Astrocyte (in vitro differentiated cells and primary cell): ENCODE measurements around the gene MYLIP. TPM values are rescaled to one million over a fixed set of nuclear protein-coding genes. Genes with fewer than 3 reads are reported as not detected.

Experiments
- DNase-seq: peaks from one replicate; pipeline ENCODE4 v3.0.0-alpha.2; 2010; ENCODE audit warnings: low read depth
- FAIRE-seq: peaks from 2 replicates; lab custom pipeline; 2011; peaks lifted over from hg19 to GRCh38; lab: Jason Lieb, UNC
- H2AFZ ChIP-seq: 2 replicates; pipeline ENCODE4 v1.6.0; 2012; ENCODE audit warnings: low read depth, low read length, inconsistent platforms
- H3K27ac ChIP-seq: 2 replicates; pipeline ENCODE4 v1.5.1; 2011; ENCODE audit warnings: low read depth, low read length, inconsistent platforms
- H3K27me3 ChIP-seq: 2 replicates; pipeline ENCODE4 v1.6.0; 2011; ENCODE audit warnings: low read length, inconsistent platforms; ENCODE audit not compliant: insufficient read depth
- H3K36me3 ChIP-seq: 2 replicates; pipeline ENCODE4 v1.5.1; 2011; ENCODE audit warnings: low read length, inconsistent platforms; ENCODE audit not compliant: insufficient read depth
- H3K4me1 ChIP-seq: 2 replicates; pipeline ENCODE4 v1.5.1; 2011; ENCODE audit warnings: low read length, inconsistent platforms; ENCODE audit not compliant: insufficient read depth
- H3K4me2 ChIP-seq: 2 replicates; pipeline ENCODE4 v1.6.0; 2012; ENCODE audit warnings: low read length, inconsistent platforms
- H3K4me3 ChIP-seq: 2 replicates; pipeline ENCODE4 v1.5.1; 2011; ENCODE audit warnings: low read depth, mild to moderate bottlenecking, low read length, inconsistent platforms; ENCODE audit not compliant: insufficient read depth
- H3K79me2 ChIP-seq: 2 replicates; pipeline ENCODE4 v1.6.0; 2012; ENCODE audit warnings: mild to moderate bottlenecking, low read length, inconsistent platforms; ENCODE audit not compliant: insufficient read depth
- H3K9ac ChIP-seq: 2 replicates; pipeline ENCODE4 v1.6.0; 2012; ENCODE audit warnings: mild to moderate bottlenecking, low read length, inconsistent platforms
- H3K9me3 ChIP-seq: 2 replicates; pipeline ENCODE4 v1.5.1; 2012; ENCODE audit warnings: low read depth, mild to moderate bottlenecking, low read length, inconsistent platforms; ENCODE audit not compliant: insufficient read depth
- H4K20me1 ChIP-seq: 2 replicates; pipeline ENCODE4 v1.6.0; 2012; ENCODE audit warnings: low read length, inconsistent platforms; ENCODE audit not compliant: insufficient read depth
- H3K27ac Mint-ChIP-seq: one replicate; pipeline ENCODE4 v1.8.0; 2021; ENCODE audit warnings: mild to moderate bottlenecking, mixed read lengths; ENCODE audit not compliant: unreplicated experiment
- H3K27me3 Mint-ChIP-seq: one replicate; pipeline ENCODE4 v1.8.0; 2021; ENCODE audit warnings: low read depth, mixed read lengths; ENCODE audit not compliant: unreplicated experiment
- H3K36me3 Mint-ChIP-seq: one replicate; pipeline ENCODE4 v1.8.0; 2021; ENCODE audit warnings: low read depth, mixed read lengths; ENCODE audit not compliant: unreplicated experiment
- H3K4me1 Mint-ChIP-seq: one replicate; pipeline ENCODE4 v1.8.0; 2021; ENCODE audit warnings: low read depth, mixed read lengths; ENCODE audit not compliant: unreplicated experiment
- H3K4me3 Mint-ChIP-seq: one replicate; pipeline ENCODE4 v1.8.0; 2021; ENCODE audit warnings: mild to moderate bottlenecking, moderate library complexity, mixed read lengths; ENCODE audit not compliant: unreplicated experiment
- H3K9me3 Mint-ChIP-seq: one replicate; pipeline ENCODE4 v1.8.0; 2021; ENCODE audit warnings: mild to moderate bottlenecking, mixed read lengths; ENCODE audit not compliant: unreplicated experiment
- CTCF ChIP-seq: IDR thresholded peaks from 2 replicates; pipeline ENCODE4 v1.5.1; 2011; ENCODE audit warnings: low read depth, mild to moderate bottlenecking, inconsistent platforms, low read length, moderate library complexity; ENCODE audit not compliant: insufficient read depth
- EZH2 ChIP-seq: IDR thresholded peaks from 2 replicates; pipeline ENCODE4 v1.6.1; 2012; ENCODE audit warnings: mild to moderate bottlenecking, low read length, inconsistent platforms; ENCODE audit not compliant: insufficient read depth
- total RNA-seq: library from RNA; stranded (reverse); gene quantifications from 2 replicates; pipeline ENCODE4 v1.2.1, GENCODE V29; 2021

Gene MYLIP
- total RNA-seq, 1 donor from 2014 or later = 12.9 TPM

- TF ChIP-seq EZH2 (no peak), CTCF (no peak)
- Histone ChIP-seq H3K27me3 (peaks cover 10% of the 10 kb centered on the region), H3K9ac (no peak overlapping the region), H3K4me2 (no peak overlapping the region), H2AFZ (no peak overlapping the region), H3K4me1 (peaks cover 33% of the 10 kb centered on the region), H3K36me3 (no peaks in the 10 kb centered on the region), H4K20me1 (peaks cover 8% of the 10 kb centered on the region), H3K4me3 (no peak overlapping the region), H3K27ac (no peak overlapping the region), H3K79me2 (no peaks in the 10 kb centered on the region), H3K9me3 (no peaks in the 10 kb centered on the region)
- H3K36me3 Mint-ChIP-seq = no peaks in the 10 kb centered on the region
- no peaks in the 10 kb centered on the region for H3K9me3 Mint-ChIP-seq
- no peaks in the 10 kb centered on the region for H3K27me3 Mint-ChIP-seq
- H3K27ac Mint-ChIP-seq = no peak overlapping the region
- FAIRE-seq (no peak), DNase-seq (no peak)
- peaks cover 55% of the 10 kb centered on the region for H3K4me1 Mint-ChIP-seq
- H3K4me3 Mint-ChIP-seq = peak overlapping the region; percentile 14
These were observed 5.5 kb downstream of the MYLIP start for GRCh38 chr6:16134430-16134829.

DNA sequence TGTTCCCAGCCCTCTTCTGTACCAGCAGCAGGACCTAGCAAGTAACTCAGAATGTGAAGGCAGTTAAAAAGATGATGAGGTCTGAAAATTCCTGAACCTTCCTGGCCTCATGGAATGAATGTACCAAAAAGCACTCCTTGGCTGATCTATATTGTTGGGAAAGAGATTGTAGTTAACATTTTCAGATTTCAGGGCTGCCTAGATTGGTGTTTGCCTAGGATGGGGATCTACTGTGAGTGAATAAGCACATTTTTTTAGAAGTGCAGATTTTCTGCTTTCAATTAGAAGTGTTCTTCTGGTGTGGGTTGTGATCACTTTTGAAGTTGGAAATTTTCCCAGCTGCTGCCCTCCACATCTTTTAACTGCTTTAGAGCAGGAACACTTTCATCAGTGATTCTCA, 6.2 kb downstream of the MYLIP start:
- DNase-seq = no peak
- no peaks in the 10 kb centered on the region for H3K9me3 ChIP-seq
- no peak overlapping the region for H3K4me2 ChIP-seq
- H3K79me2 ChIP-seq = no peaks in the 10 kb centered on the region
- no peaks in the 10 kb centered on the region for H3K36me3 ChIP-seq
- H3K4me1 ChIP-seq = peaks cover 27% of the 10 kb centered on the region
- no peaks in the 10 kb centered on the region for H3K9me3 Mint-ChIP-seq
- no peak overlapping the region for H3K4me3 ChIP-seq
- peaks cover 8% of the 10 kb centered on the region for H4K20me1 ChIP-seq
- H3K27me3 Mint-ChIP-seq = no peaks in the 10 kb centered on the region
- H3K4me3 Mint-ChIP-seq = peak overlapping the region; percentile 47
- no peak for TF ChIP-seq EZH2
- no peak for TF ChIP-seq CTCF
- H3K36me3 Mint-ChIP-seq = no peaks in the 10 kb centered on the region
- H3K27ac Mint-ChIP-seq = peak overlapping the region; percentile 50
- H3K4me1 Mint-ChIP-seq = peaks cover 58% of the 10 kb centered on the region
- no peak overlapping the region for H3K27ac ChIP-seq
- no peak overlapping the region for H2AFZ ChIP-seq
- no peak overlapping the region for H3K9ac ChIP-seq
- H3K27me3 ChIP-seq = peaks cover 10% of the 10 kb centered on the region
- no peak for FAIRE-seq

DNA sequence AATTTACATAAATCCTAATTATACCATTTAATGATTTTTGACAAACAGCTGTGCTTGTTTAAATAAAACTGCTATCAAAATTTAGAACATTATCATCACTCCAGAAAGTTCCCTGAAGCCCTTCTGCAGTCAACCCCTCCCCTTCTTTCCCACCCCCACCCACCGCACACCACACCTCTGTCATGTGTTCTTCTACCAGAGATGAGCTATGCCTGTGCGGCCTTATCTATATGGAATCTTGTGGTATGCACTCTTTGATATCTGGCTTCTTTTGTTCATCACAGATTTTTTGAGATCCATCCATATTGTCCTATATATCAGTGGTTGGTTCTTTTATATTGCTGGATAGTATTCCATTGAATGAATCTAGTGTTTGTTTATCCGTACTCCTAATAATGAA, 7.2 kb downstream of the MYLIP start:
- Mint-ChIP-seq H3K27me3 (no peaks in the 10 kb centered on the region), H3K9me3 (no peaks in the 10 kb centered on the region), H3K27ac (no peak overlapping the region), H3K4me1 (peaks cover 60% of the 10 kb centered on the region), H3K36me3 (no peaks in the 10 kb centered on the region), H3K4me3 (no peak overlapping the region)
- Histone ChIP-seq H4K20me1 (peaks cover 8% of the 10 kb centered on the region), H3K4me1 (peaks cover 17% of the 10 kb centered on the region), H3K27me3 (peaks cover 17% of the 10 kb centered on the region), H3K4me2 (peak overlapping the region; percentile 75), H2AFZ (no peak overlapping the region), H3K36me3 (no peaks in the 10 kb centered on the region), H3K79me2 (no peaks in the 10 kb centered on the region), H3K9me3 (no peaks in the 10 kb centered on the region), H3K27ac (no peak overlapping the region), H3K4me3 (no peak overlapping the region), H3K9ac (no peak overlapping the region)
- TF ChIP-seq CTCF (no peak), EZH2 (no peak)
- DNase-seq (no peak), FAIRE-seq (no peak)
